ENCODE measurements around the gene STRADB.

DNA sequence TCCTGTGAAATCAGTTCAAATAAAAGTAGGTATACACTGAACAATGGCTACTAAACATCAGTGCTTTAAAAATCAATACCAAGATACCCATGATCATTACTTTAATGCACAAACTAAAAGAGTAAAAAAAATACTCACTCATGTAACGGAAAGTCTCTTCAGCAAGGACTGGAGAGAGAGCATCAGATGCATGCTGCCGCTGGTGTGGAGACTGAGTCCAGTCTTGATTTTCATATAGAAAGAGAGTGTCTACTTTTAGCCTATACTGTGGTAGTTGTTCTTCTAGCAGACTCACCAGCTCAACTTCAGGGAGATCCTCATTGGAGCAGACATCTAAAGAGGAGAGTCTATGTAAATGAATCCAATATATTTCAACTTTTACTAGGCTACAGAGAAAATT, 44.3 kb upstream of the STRADB start:
- TF ChIP-seq, protein P1, sequence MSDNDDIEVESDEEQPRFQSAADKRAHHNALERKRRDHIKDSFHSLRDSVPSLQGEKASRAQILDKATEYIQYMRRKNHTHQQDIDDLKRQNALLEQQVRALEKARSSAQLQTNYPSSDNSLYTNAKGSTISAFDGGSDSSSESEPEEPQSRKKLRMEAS (IDR thresholded peaks at IDR 0.05; ENCODE audit: low read depth, low read length) = no peak
- TF ChIP-seq, protein P2, sequence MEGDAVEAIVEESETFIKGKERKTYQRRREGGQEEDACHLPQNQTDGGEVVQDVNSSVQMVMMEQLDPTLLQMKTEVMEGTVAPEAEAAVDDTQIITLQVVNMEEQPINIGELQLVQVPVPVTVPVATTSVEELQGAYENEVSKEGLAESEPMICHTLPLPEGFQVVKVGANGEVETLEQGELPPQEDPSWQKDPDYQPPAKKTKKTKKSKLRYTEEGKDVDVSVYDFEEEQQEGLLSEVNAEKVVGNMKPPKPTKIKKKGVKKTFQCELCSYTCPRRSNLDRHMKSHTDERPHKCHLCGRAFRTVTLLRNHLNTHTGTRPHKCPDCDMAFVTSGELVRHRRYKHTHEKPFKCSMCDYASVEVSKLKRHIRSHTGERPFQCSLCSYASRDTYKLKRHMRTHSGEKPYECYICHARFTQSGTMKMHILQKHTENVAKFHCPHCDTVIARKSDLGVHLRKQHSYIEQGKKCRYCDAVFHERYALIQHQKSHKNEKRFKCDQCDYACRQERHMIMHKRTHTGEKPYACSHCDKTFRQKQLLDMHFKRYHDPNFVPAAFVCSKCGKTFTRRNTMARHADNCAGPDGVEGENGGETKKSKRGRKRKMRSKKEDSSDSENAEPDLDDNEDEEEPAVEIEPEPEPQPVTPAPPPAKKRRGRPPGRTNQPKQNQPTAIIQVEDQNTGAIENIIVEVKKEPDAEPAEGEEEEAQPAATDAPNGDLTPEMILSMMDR (IDR thresholded peaks at IDR 0.05; ENCODE audit: low read depth, low read length) = no peak
- no peak for TF ChIP-seq POLR2A (IDR thresholded peaks at IDR 0.05; ENCODE audit: extremely low read depth, insufficient read length)
